Stimulated activated CD8-positive, alpha-beta memory T cell treated with anti-CD3 and anti-CD28 coated beads, Interleukin-12 subunit alpha, Interleukin-12 subunit beta, amount 100 ng/mL, for 24 hours (primary cell): ENCODE data around the gene GJA8.
A peak's percentile ranks its signal among the peaks of the same experiment; 100 is the strongest.
"Not testable (repeated sequence)": the region's sequence is repeated elsewhere in the genome, so short reads cannot be mapped to it uniquely, and the experiment has no call there.

ENCODE experiments used
- DNase-seq: peaks from one replicate; pipeline ENCODE4 v3.0.0-alpha.2; 2020; ENCODE audit errors: extremely low read depth

The GJA8 gene

GRCh38 chr1:147902253-147902845 is at the start of gene GJA8:
Gene GJA8 (plus strand): TSS chr1:147902795. CDS start chr1:147907956, 5,161 bp downstream.
- DNase-seq, result no peak

DNA sequence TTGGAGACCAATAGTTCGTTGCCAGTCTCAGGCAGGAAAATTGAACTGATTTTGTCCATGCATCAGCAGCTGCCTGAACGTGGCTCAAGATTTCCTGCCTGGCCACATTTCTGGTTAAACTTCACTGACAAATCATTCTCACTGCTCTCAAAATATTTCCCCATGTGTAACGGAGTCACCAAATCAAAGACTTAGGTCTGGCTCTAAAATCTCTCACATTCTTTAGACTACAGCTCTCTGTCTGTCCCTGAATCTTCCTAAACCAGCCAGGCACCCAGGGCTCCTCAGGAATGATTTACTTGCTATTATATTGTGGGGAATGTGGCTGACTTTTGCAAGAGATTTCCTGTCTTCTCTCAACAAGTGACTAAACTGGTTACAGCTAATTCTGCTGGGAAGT is 49.2 kb upstream of the GJA8 start:
- no peak for DNase-seq

- DNase-seq, result not testable (repeated sequence)
These were observed 47.6 kb upstream of the GJA8 start for GRCh38 chr1:147854989-147855388.

DNA sequence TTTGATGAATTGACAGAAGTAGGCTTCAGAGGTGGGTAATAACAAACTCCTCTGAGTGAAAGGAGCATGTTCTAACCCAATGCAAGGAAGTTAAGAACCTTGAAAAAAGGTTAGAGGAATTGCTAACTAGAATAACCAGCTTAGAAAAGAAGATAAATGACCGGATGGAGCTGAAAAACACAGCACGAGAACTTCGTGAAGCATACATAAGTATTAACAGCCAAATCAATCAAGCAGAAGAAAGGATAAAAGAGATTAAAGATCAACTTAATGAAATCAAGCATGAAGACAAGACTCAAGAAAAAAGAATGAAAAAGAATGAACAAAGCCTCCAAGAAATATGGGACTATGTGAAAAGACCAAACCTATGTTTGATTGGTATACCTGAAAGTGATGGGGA is 46.6 kb upstream of the GJA8 start:
- DNase-seq, result not testable (repeated sequence)

DNA sequence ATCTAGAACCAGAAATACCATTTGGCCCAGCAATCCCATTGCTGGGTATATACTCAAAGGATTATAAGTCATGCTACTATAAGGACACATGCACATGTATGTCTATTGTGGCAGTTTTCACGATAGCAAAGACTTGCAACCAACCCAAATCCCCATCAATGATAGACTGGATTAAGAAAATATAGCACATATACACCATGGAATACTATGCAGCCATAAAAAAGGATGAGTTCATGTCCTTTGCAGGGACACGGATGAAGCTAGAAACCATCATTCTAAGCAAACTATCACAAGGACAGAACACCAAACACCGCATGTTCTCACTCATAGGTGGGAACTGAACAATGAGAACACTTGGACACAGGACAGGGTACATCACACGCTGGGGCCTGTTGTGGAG is 35.4 kb upstream of the GJA8 start:
- not testable (repeated sequence) for DNase-seq

- DNase-seq, result no peak
These were observed 24.6 kb upstream of the GJA8 start for GRCh38 chr1:147878022-147878421.

- no peak for DNase-seq
These were observed 22.7 kb upstream of the GJA8 start for GRCh38 chr1:147879911-147880310.

DNA sequence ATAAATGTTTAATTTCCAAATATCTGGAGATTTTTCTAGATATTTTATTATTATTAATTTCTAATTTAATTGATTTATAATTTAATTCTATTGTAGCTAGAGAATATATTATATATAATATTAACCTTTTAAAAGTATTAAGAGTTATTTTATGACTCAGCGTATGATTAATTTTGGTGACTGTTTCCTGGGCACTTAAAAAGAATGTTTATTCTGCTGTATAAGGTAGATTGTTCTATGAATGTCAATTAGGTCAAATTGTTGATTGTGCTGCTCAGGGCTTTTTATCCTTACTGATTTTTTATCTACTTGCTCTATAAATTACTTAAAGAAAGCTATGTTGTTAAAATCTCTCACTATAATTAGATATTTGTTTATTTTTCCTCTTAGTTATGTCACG is 20.1 kb upstream of the GJA8 start:
- DNase-seq, result no peak

DNA sequence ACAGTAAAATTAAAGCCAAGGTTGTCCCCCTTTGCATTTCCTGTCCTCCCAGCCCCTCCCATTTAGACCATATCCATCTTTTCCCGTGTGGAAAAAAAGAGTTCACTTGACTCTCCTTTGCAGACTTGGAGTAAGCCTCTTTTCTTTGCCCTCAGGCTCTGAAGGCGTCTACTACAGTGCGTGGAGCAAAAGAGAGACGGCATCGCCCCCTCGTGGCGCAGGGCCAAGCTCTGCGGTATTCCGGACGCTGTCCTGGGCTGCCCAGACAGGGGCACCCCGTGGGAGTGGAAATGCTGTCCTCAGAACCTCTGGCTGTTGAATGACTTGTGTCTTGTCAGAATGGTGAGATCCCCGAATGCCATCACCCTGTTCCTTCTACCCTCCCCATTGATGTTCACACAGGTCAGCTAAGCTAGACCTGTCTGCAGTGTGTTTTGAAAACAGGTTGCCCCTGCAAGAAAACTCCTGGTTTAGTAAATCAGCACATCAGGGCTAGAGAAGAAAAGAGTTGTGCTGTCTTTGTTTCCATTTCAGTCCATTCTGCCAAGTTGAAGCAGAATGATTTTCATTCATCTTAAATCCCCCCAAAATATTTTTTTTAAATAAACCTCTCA is 12.3 kb upstream of the GJA8 start:
- peak; percentile 10 for DNase-seq

- DNase-seq, result no peak
These were observed 11.5 kb upstream of the GJA8 start for GRCh38 chr1:147891088-147891487.

DNA sequence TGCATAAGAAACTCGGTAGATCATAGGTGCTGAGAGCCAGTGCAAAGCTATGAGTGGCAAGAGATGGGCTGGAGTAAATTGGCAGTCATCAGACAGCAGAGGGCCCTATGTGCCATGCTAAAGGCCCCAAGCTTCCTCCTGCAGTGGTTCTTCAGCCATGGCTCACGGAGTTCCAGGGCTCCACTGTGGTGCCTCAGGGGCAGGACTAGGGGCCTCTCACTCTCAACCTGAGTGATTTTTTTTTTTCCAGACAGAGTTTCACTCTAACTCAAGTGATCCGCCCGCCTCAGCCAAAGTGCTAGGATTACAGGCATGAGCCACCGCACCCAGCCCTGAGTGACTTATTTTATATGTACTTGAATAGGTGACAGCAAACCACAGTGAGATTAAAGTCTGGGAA is 10.4 kb upstream of the GJA8 start:
- no peak for DNase-seq

- no peak for DNase-seq
These were observed 9.8 kb upstream of the GJA8 start for GRCh38 chr1:147892731-147893214.

DNA sequence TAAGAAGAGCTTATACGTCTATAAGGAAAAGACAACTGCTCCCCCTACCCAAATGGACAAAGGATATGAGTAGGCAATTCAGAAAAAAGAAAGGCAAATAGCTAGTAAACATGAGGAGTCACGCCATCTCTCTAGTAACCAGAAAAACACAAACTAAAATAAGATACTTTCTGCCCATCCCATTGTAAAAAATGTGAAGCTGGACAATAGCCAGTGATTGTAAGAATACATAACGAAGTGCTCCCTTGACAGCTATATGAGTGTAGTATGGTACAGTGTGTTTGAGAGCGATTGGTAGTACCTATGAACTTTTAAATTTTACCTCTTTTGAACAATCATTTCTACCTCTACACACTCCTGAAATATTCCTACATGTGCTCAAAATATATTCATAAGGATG is 7.5 kb upstream of the GJA8 start:
- no peak for DNase-seq

DNA sequence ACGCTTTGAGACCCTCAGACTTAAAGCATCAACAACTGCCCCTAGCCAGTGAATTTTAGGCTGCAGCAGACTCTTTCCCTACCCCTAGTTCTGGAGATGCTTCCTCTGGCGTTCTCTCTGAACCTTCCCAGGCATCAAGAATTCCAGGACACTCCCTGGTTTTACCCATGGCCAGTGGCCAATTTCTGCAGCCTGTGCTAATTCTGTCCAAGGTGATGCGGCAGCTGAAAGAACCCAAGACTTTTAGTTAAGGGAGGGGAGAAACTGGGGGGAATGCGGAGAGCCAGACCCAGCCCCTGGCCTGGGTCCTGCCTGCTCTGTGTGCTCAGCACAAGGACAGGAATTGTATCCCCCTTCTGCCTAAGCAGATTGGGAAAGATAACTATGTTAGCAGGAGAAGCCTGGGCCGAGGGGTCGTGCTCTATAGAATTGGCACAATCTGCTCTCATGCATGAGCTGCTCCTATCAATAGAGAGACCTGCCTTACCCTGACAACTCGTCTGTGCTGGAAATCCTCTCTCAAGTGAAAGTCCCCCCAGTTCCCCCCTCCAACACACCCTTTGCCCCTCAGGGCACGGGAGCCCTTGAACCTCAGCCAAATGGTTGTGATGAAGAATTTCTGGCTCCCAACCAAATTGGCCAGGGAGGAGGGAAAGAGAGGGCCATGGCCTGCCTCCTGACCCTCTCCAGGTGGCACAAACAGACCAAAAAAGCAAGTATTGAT is 5.4 kb upstream of the GJA8 start:
- DNase-seq, result no peak

DNA sequence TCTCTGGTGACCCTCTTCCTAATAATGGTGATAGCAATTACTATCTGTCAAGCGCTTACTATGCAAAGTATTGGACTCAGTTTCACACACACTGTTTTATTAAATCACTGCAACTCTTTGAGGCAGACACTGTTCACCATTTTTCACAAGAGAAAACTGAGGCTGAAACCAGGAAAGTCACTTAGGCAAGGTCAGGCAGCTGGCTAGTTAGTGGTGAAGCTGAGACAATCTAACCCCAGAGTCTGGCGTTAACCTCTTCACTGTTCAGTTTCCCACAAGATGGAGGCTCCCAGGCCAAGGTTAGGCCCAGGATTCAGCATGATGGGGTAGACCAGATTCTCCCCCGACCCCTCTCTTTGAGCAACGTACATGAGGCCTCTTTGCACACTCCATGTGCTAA is 4.8 kb upstream of the GJA8 start:
- DNase-seq, result no peak

- no peak for DNase-seq
These were observed 2.1 kb downstream of the GJA8 start for GRCh38 chr1:147904726-147905125.

- no peak for DNase-seq
These were observed 5.4 kb downstream of the GJA8 start for GRCh38 chr1:147907786-147908509.

- no peak for DNase-seq
These were observed 10.0 kb downstream of the GJA8 start for GRCh38 chr1:147912553-147912952.

DNA sequence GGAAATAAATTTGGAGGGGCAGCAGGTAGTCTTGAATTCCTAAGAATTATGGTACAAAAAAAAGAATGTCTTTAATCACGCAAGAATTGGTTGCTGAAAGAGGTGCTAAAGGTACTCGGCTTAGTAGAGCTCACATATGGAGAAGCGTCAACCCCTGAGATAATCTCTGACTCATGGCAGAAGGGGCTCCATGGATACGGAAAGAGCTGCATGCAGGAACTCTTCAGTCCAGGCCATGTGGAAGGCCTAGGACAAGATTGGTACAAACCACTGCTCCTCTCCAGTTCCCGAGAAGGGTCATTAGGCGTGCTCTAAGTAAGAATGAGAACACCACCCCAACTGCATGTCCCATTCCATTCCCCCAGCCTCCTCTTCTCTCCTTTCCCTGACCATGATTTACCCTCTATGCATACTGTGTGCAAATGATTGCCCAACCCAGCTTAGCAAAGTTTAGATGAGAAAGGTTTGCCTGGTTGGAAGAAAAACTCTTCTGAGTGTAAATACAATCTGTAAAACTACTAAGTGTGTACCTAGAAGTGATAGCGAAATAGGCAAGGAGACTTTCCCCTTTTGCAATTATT is 10.9 kb downstream of the GJA8 start:
- DNase-seq, result no peak

DNA sequence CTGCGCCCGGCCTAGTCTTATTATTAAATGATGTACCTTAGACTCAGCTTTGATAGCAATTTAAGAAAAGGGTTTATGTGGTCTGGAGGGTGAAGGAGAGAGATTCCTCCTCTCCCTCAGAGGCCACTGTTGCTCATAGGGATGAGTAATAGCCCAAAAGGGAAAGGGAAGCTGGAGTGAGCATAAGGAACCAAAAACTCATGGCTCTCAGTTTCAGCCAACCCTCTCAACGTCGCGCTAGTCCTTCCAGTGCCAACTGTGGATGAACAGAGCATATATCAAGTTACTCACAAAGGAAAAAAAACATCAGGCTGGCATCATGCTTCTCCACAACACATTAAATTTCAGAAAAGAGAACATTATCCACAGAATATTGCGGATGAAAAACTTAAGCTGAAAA is 17.3 kb downstream of the GJA8 start:
- DNase-seq, result no peak

GRCh38 chr1:147924813-147925212 is 22.2 kb downstream of the GJA8 start:
- DNase-seq, result no peak

GRCh38 chr1:147927215-147927614 is 24.6 kb downstream of the GJA8 start:
- not testable (repeated sequence) for DNase-seq
